K562 (cell line): ENCODE measurements around the gene MYOM3. TPM values are rescaled to one million over a fixed set of nuclear protein-coding genes. Genes with fewer than 3 reads are reported as not detected.

Source experiments
- ATF6 ChIP-seq: sonication (generic); formaldehyde crosslinking; IDR thresholded peaks from 2 replicates; pipeline ENCODE4 v1.4.0; 2020; ENCODE audit warnings: mild to moderate bottlenecking, missing genetic modification reagents
- ELF1 ChIP-seq: fragments of 200-800 bp; sonication (Bioruptor generic); IDR thresholded peaks from 2 replicates; pipeline ENCODE4 v1.6.1; 2016; ENCODE audit warnings: missing genetic modification characterization, missing compliant biosample characterization
- MYBL2 ChIP-seq, 2 experiments: fragments of 450-650 bp in 1 of 2; sonication (generic) in 1 of 2; formaldehyde crosslinking in 1 of 2; IDR thresholded peaks; 2 replicates each; pipeline versions ENCODE4 v1.6.1 to v1.8.1; 2017 to 2022; ENCODE audit warnings: borderline replicate concordance in 1 of 2, inconsistent platforms in 1 of 2, low read depth in 1 of 2, mild to moderate bottlenecking in 1 of 2, missing genetic modification reagents in 1 of 2, moderate library complexity in 1 of 2
- SMARCC2 ChIP-seq: fragments of 450-650 bp; IDR thresholded peaks from 2 replicates; pipeline ENCODE4 v1.6.1; 2017; ENCODE audit warnings: antibody characterized with exemption, moderate library complexity, mild to moderate bottlenecking, low read depth
- ZBTB11 ChIP-seq, 3 experiments: fragments of 200-800 bp in 1 of 3; fragments of 250-450 bp in 1 of 3; fragments of 450-650 bp in 1 of 3; sonication (Bioruptor Pico) in 1 of 3; sonication (Bioruptor generic) in 1 of 3; formaldehyde crosslinking in 1 of 3; IDR thresholded peaks; 2 replicates each; pipeline versions ENCODE4 v1.6.1 to v1.8.0; 2016 to 2022; ENCODE audit warnings: mild to moderate bottlenecking in 2 of 3, missing genetic modification characterization in 2 of 3, missing compliant biosample characterization in 1 of 3, moderate library complexity in 1 of 3
- ZBTB40 ChIP-seq, 2 experiments: fragments of 450-650 bp in 1 of 2; sonication (generic) in 1 of 2; formaldehyde crosslinking in 1 of 2; IDR thresholded peaks; 2 replicates each; pipeline versions ENCODE4 v1.7.1 to v1.9.0; 2016 to 2022; ENCODE audit warnings: inconsistent platforms in 1 of 2, mild to moderate bottlenecking in 1 of 2, missing genetic modification reagents in 1 of 2
- ZNF175 ChIP-seq: fragments of 200-800 bp; sonication (Bioruptor generic); IDR thresholded peaks from 2 replicates; pipeline ENCODE4 v1.6.1; 2016; ENCODE audit warnings: low read depth, mild to moderate bottlenecking, missing genetic modification characterization, missing compliant biosample characterization
- ZNF766 ChIP-seq: fragments of 200-800 bp; sonication (Bioruptor generic); conservative IDR thresholded peaks from 2 replicates; pipeline ENCODE4 v1.6.1; 2016; ENCODE audit warnings: missing genetic modification characterization, missing compliant biosample characterization
- polyA plus RNA-seq, 8 experiments: library from polyadenylated mRNA; depleted of rRNA in 4 of 8; stranded (reverse) in 5 of 8; unstranded in 3 of 8; fragments of >200 nt; fragmentation: Nextera tagmentation in 2 of 8; fragmentation: Illumina TruSeq in 1 of 8; extraction: Ambion mirVana in 2 of 8; extraction: Trizol in 1 of 8; gene quantifications; 2 replicates each; pipeline versions ENCODE4 v1.2.1 to v1.2.3, GENCODE V29; 2011 to 2014; ENCODE audit warnings: inconsistent platforms in 1 of 8, missing spikeins in 1 of 8
- total RNA-seq, 7 experiments: library from RNA; depleted of rRNA in 6 of 7; stranded (reverse); fragments of >200 nt in 6 of 7; fragmentation: Illumina TruSeq in 2 of 7; extraction: Trizol in 2 of 7; gene quantifications; 2 replicates each; pipeline versions ENCODE4 v1.2.1 to v1.2.3, GENCODE V29; 2011 to 2021; ENCODE audit warnings: low replicate concordance in 1 of 7
- TF ChIP-seq, protein P1 (sequence below): fragments of 450-650 bp; formaldehyde crosslinking; conservative IDR thresholded peaks from 2 replicates; pipeline ENCODE4 v1.4.0; 2022; ENCODE audit warnings: mild to moderate bottlenecking, missing genetic modification characterization

The MYOM3 gene
- total and polyA plus RNA-seq, 9 of the 15 experiments (the other 6 are each of a cell fraction or from before 2014, with no cell fraction given), result 0.01 TPM; not detected in 8

GRCh38 chr1:24084050-24084449 is 27.9 kb downstream of the MYOM3 start (continued):
- TF ChIP-seq ZBTB40 (IDR thresholded peaks at IDR 0.05) (no peak; the same call in 1 of the 2 replicates), ZBTB40 (CRISPR knock-in tag; IDR thresholded peaks at IDR 0.05) (no peak), ELF1 (peak; percentile 87), MYBL2 (IDR thresholded peaks at IDR 0.05; ENCODE audit: low read depth) (no peak), MYBL2 (CRISPR knock-in tag; IDR thresholded peaks at IDR 0.05; ENCODE audit: borderline replicate concordance) (no peak), ZNF175 (CRISPR knock-in tag) (peak; percentile 74; the same call in 1 of the 2 replicates), SMARCC2 (no peak), ZBTB11 (CRISPR knock-in tag; IDR thresholded peaks at IDR 0.05) (peak in 1 of 3 experiments; percentile 55; a peak in 1 of 6 replicates), ATF6 (CRISPR knock-in tag) (no peak), ZNF766 (peak; percentile 82; the same call in 1 of the 2 replicates)
- TF ChIP-seq, protein P1, sequence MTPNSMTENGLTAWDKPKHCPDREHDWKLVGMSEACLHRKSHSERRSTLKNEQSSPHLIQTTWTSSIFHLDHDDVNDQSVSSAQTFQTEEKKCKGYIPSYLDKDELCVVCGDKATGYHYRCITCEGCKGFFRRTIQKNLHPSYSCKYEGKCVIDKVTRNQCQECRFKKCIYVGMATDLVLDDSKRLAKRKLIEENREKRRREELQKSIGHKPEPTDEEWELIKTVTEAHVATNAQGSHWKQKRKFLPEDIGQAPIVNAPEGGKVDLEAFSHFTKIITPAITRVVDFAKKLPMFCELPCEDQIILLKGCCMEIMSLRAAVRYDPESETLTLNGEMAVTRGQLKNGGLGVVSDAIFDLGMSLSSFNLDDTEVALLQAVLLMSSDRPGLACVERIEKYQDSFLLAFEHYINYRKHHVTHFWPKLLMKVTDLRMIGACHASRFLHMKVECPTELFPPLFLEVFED (CRISPR knock-in tag), result 0 out of 2 replicates have a peak, but pooled peaks have one; percentile 54
